Motor neuron (in vitro differentiated cells): ENCODE data around the gene ATP4A. TPM values are rescaled to one million over a fixed set of nuclear protein-coding genes. Genes with fewer than 3 reads are reported as not detected.
A peak's percentile ranks its signal among the peaks of the same experiment; 100 is the strongest.

Experiments
- ATAC-seq, 8 experiments: fragments of 200-7000 bp; cut with Tn5 transposase; replicated peaks in 6 of 8; 2 replicates each; pipeline ENCODE4 v1.8.0; 2021; ENCODE audit warnings: mild to moderate bottlenecking in 8 of 8, moderate library complexity in 8 of 8
- H3K27ac ChIP-seq, 2 donors: fragments of 250-450 bp; sonication (Bioruptor Pico); 2 replicates each; pipeline ENCODE4 v1.9.0; 2021; ENCODE audit warnings: antibody characterized with exemption in 2 of 2, mild to moderate bottlenecking in 2 of 2, moderate library complexity in 1 of 2
- H3K4me1 ChIP-seq, 2 donors: fragments of 250-450 bp; sonication (Bioruptor Pico); replicated peaks in 1 of 2; 2 replicates each; pipeline ENCODE4 v1.6.1; 2021; ENCODE audit warnings: antibody characterized with exemption in 2 of 2, mild to moderate bottlenecking in 2 of 2, moderate library complexity in 1 of 2
- H3K4me3 ChIP-seq, 5 donors: fragments of 250-450 bp; sonication (Bioruptor Pico); 2 replicates each; pipeline ENCODE4 v1.9.0; 2021; ENCODE audit warnings: antibody characterized with exemption in 5 of 5, mild to moderate bottlenecking in 5 of 5, moderate library complexity in 4 of 5
- WGBS, 10 experiments: fragments of 450-650 bp; shearing (Covaris generic); methylation state at CpG; one replicate each; pipeline ENCODE4 v1.0.0; 2022; 5-methylcytosine and 5-hydroxymethylcytosine counted together
- in situ Hi-C, 9 experiments: fragments of 400-800 bp; cut with MboI; loops; one replicate each; pipeline ENCODE4 v1.15.0; 2021; ENCODE audit warnings: low sequenced_read_pairs in 9 of 9, low pct_unique_long_range_greater_than_20kb in 2 of 9; ENCODE audit not compliant: unreplicated experiment in 9 of 9
- total RNA-seq, 8 experiments: library from RNA; unstranded; fragments of 300-600 nt; gene quantifications; 2 replicates each; pipeline versions ENCODE4 v1.2.3 to v1.2.4, GENCODE V29; 2022

The ATP4A gene
- total RNA-seq, 8 experiments from 2014 or later, result 0.05 to 0.25 (median 0.11) TPM; not detected in 3

GRCh38 chr19:35560677-35561076, 2.8 kb downstream of the ATP4A start:
- in situ Hi-C loops, result no loop called here
- Histone ChIP-seq H3K4me1 (no peaks in the 10 kb centered on the region), H3K27ac (no peak overlapping the region), H3K4me3 (no peak overlapping the region)
- 33 to 67% (median 50%) methylated on average over 2 of the region's 6 CpGs; no CpG with 5 or more reads in 7 of the 10 experiments for WGBS, 10 experiments
- no peak for ATAC-seq

- Histone ChIP-seq H3K27ac (no peak overlapping the region), H3K4me1 (no peaks in the 10 kb centered on the region), H3K4me3 (no peak overlapping the region)
- in situ Hi-C loops, result no loop called here
- 40 to 100% (median 63%) methylated on average over 1 to 4 of the region's 18 CpGs; no CpG with 5 or more reads in 6 of the 10 experiments for WGBS, 10 experiments
- ATAC-seq, result no peak
These were observed 3.2 kb downstream of the ATP4A start for GRCh38 chr19:35560271-35560670.

- in situ Hi-C loops, result no loop called here
- H3K4me3 ChIP-seq, result no peak overlapping the region
- WGBS, 10 experiments, result 47 to 100% (median 80%) methylated on average over 1 to 4 of the region's 23 CpGs; no CpG with 5 or more reads in 5 of the 10 experiments
- ATAC-seq, result no peak
- H3K4me1 ChIP-seq, result no peaks in the 10 kb centered on the region
- H3K27ac ChIP-seq, result no peak overlapping the region
These were observed 3.7 kb downstream of the ATP4A start for GRCh38 chr19:35559781-35560180.

- 30 to 69% (median 50%) methylated on average over 1 to 7 of the region's 11 CpGs; no CpG with 5 or more reads in 6 of the 10 experiments for WGBS, 10 experiments
- H3K27ac ChIP-seq, result no peak overlapping the region
- no peak overlapping the region for H3K4me3 ChIP-seq
- no peak for ATAC-seq
- in situ Hi-C loops, result no loop called here
- no peaks in the 10 kb centered on the region for H3K4me1 ChIP-seq
These were observed 4.2 kb downstream of the ATP4A start for GRCh38 chr19:35559281-35559659.

GRCh38 chr19:35558400-35559280, 4.8 kb downstream of the ATP4A start:
- H3K27ac ChIP-seq, result no peak overlapping the region
- no peaks in the 10 kb centered on the region for H3K4me1 ChIP-seq
- H3K4me3 ChIP-seq, result peak overlapping the region; percentile 43 to 53 (median 48)
- ATAC-seq, result peak in 1 of 8 experiments; percentile 1
- 30 to 93% (median 42%) methylated on average over 1 to 14 of the region's 53 CpGs; no CpG with 5 or more reads in 5 of the 10 experiments for WGBS, 10 experiments
- in situ Hi-C loops, result no loop called here

GRCh38 chr19:35557539-35558399, 5.7 kb downstream of the ATP4A start:
- 0 to 70% (median 1%) methylated on average over 1 to 13 of the region's 60 CpGs; no CpG with 5 or more reads in 6 of the 10 experiments for WGBS, 10 experiments
- peak overlapping the region; percentile 43 to 53 (median 48) for H3K4me3 ChIP-seq
- ATAC-seq, result peak; percentile 75 to 92 (median 88)
- in situ Hi-C loops, result no loop called here
- no peaks in the 10 kb centered on the region for H3K4me1 ChIP-seq
- H3K27ac ChIP-seq, result peak overlapping the region in 1 of 2 donors; percentile 43

- WGBS, 10 experiments, result 60 to 100% (median 85%) methylated on average over 1 to 10 of the region's 16 CpGs
- peak overlapping the region in 1 of 2 donors; percentile 43 for H3K27ac ChIP-seq
- in situ Hi-C loops, result no loop called here
- no peak for ATAC-seq
- peak overlapping the region; percentile 43 to 53 (median 48) for H3K4me3 ChIP-seq
- no peaks in the 10 kb centered on the region for H3K4me1 ChIP-seq
These were observed 6.5 kb downstream of the ATP4A start for GRCh38 chr19:35556846-35557538.

GRCh38 chr19:35556025-35556590, 7.3 kb downstream of the ATP4A start:
- no peak for ATAC-seq
- Histone ChIP-seq H3K27ac (no peak overlapping the region), H3K4me3 (no peak overlapping the region), H3K4me1 (no peaks in the 10 kb centered on the region)
- in situ Hi-C loops, result no loop called here
- WGBS, 10 experiments, result 58 to 100% (median 89%) methylated on average over 2 to 9 of the region's 9 CpGs; no CpG with 5 or more reads in 3 of the 10 experiments

- ATAC-seq, result peak in 1 of 8 experiments; percentile 22
- no peaks in the 10 kb centered on the region for H3K4me1 ChIP-seq
- in situ Hi-C loops, result no loop called here
- H3K4me3 ChIP-seq, result no peak overlapping the region
- WGBS, 10 experiments, result 0 to 85% (median 43%) methylated on average over 1 to 11 of the region's 30 CpGs; no CpG with 5 or more reads in 4 of the 10 experiments
- no peak overlapping the region for H3K27ac ChIP-seq
These were observed 8.0 kb downstream of the ATP4A start for GRCh38 chr19:35555301-35556005.

- no peak overlapping the region for H3K27ac ChIP-seq
- H3K4me1 ChIP-seq, result no peaks in the 10 kb centered on the region
- H3K4me3 ChIP-seq, result no peak overlapping the region
- no peak for ATAC-seq
- 20 to 60% (median 44%) methylated on average over 1 to 4 of the region's 5 CpGs; no CpG with 5 or more reads in 3 of the 10 experiments for WGBS, 10 experiments
- in situ Hi-C loops, result no loop called here
These were observed 9.4 kb downstream of the ATP4A start for GRCh38 chr19:35554076-35554475.

- no peak for ATAC-seq
- in situ Hi-C loops, result no loop called here
- 50 to 100% (median 73%) methylated on average over 1 to 2 of the region's 14 CpGs; no CpG with 5 or more reads in 5 of the 10 experiments for WGBS, 10 experiments
- no peaks in the 10 kb centered on the region for H3K4me1 ChIP-seq
- no peak overlapping the region for H3K4me3 ChIP-seq
- no peak overlapping the region for H3K27ac ChIP-seq
These were observed 10.0 kb downstream of the ATP4A start for GRCh38 chr19:35553385-35554000.
